Activated naive CD4-positive, alpha-beta T cell treated with anti-CD3 and anti-CD28 coated beads, Interleukin-2, amount 10 ng/mL, durations not matched to agents 7 days and 5 days (primary cell): ENCODE results near the gene DMWD.

Source experiments
- CTCF ChIA-PET: fragments of 350-600 bp; sonication (Branson Sonifier 250); formaldehyde crosslinking; loops from one replicate; lab custom pipeline; 2021; ENCODE audit warnings: antibody characterized with exemption; lab: Charles Lee
- DNase-seq: peaks from one replicate; pipeline ENCODE4 v3.0.0-alpha.2; 2020
- H3K27ac Mint-ChIP-seq: one replicate; pipeline ENCODE4 v1.8.0; 2021; ENCODE audit warnings: mild to moderate bottlenecking, moderate library complexity, mixed read lengths
- H3K27me3 Mint-ChIP-seq: one replicate; pipeline ENCODE4 v1.8.0; 2021; ENCODE audit warnings: mild to moderate bottlenecking, mixed read lengths
- H3K36me3 Mint-ChIP-seq: one replicate; pipeline ENCODE4 v1.8.0; 2021; ENCODE audit warnings: mixed read lengths
- H3K4me1 Mint-ChIP-seq: one replicate; pipeline ENCODE4 v1.8.0; 2021; ENCODE audit warnings: mixed read lengths
- H3K4me3 Mint-ChIP-seq: one replicate; pipeline ENCODE4 v1.8.0; 2021; ENCODE audit warnings: mild to moderate bottlenecking, moderate library complexity, mixed read lengths
- H3K9me3 Mint-ChIP-seq: one replicate; pipeline ENCODE4 v1.8.0; 2021; ENCODE audit warnings: mixed read lengths

The DMWD gene

DNA sequence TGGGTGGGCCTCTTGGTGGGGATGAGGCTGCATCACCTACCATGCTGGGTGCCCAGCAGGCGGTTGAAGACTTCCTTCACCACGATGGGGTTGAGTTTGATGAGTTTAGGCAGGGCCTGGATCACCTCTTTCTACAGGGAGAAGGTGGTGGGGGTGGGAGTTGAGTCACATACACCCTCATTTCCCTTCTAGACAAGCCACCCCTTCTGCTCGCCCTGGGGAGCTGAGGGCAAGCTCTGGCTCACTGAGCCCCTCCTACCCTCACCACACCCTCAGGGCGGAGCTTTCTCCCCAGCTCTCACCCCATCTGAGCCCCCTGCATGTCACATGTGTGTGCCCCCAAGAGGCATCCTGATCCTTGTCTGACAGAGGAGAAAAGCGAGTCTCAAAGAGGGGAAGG is 30.1 kb upstream of the DMWD start:
- H3K27ac Mint-ChIP-seq = no peak overlapping the region
- H3K36me3 Mint-ChIP-seq = peaks cover 25% of the 10 kb centered on the region
- CTCF ChIA-PET = interaction anchor here (1.4 kb wide), 1 partner anchor 9 kb away, joined by 4 read pairs; no protein-coding TSS in a partner anchor

DNA sequence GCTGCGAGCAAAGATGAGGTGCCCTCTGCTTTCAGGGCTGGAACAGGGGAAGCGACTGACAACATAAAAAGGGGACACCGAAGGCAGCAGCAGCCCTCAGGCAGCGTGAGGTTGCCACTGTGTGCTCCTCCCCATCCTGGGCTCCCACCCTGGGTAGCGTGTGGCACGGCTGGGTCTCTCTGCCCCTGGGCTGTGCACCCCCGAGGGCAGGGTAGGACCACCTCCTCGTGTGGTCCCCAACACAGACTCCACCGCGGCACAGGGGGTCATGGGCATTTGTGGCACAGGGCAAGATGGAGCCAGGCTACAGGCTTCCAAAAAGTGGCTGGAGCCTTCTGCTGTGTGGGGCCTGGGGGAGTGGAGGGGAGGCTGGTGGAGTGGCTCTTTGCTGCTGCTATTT is 28.9 kb upstream of the DMWD start:
- no peak for DNase-seq
- CTCF ChIA-PET = interaction anchor here (1.8 kb wide), 1 partner anchor 22 kb away, joined by 5 read pairs; no protein-coding TSS in a partner anchor
- H3K27ac Mint-ChIP-seq = peak overlapping the region; percentile 76
- peaks cover 21% of the 10 kb centered on the region for H3K36me3 Mint-ChIP-seq
- peaks cover 9% of the 10 kb centered on the region for H3K4me1 Mint-ChIP-seq
- no peaks in the 10 kb centered on the region for H3K9me3 Mint-ChIP-seq
- H3K27me3 Mint-ChIP-seq = peaks cover 4% of the 10 kb centered on the region
- no peak overlapping the region for H3K4me3 Mint-ChIP-seq

More for the DNA sequence above, 30.1 kb upstream of the DMWD start:
- no peak overlapping the region for H3K4me3 Mint-ChIP-seq
- H3K4me1 Mint-ChIP-seq = peaks cover 6% of the 10 kb centered on the region
- DNase-seq = no peak
- no peaks in the 10 kb centered on the region for H3K9me3 Mint-ChIP-seq
- H3K27me3 Mint-ChIP-seq = no peaks in the 10 kb centered on the region

DNA sequence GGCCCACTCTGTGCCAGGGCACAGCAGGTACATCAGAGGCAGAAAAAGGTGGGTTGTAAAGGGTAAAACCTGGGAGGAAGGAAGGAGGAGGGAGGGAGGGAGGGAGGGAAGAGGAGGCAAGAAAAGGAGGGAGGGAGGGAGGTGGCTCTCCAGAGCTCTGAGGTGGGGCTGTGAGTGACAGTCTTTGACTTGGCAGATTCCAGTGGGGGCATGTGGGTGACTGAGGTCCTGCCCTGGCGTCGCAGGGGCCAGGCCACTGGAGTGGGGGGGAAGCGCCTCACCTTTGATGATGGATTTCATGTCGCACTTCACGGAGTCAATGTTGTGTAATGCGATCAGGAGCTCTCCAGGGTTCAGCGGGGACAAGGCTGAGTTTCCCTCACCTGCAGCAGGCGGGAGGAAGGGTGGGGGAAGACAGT is 28.5 kb upstream of the DMWD start:
- Mint-ChIP-seq H3K36me3 (peaks cover 19% of the 10 kb centered on the region), H3K27ac (peak overlapping the region; percentile 76), H3K27me3 (peaks cover 4% of the 10 kb centered on the region), H3K4me1 (peaks cover 9% of the 10 kb centered on the region), H3K9me3 (no peaks in the 10 kb centered on the region), H3K4me3 (no peak overlapping the region)
- CTCF ChIA-PET = interaction anchor here (1.8 kb wide), 1 partner anchor 22 kb away, joined by 5 read pairs; no protein-coding TSS in a partner anchor
- DNase-seq = no peak

DNA sequence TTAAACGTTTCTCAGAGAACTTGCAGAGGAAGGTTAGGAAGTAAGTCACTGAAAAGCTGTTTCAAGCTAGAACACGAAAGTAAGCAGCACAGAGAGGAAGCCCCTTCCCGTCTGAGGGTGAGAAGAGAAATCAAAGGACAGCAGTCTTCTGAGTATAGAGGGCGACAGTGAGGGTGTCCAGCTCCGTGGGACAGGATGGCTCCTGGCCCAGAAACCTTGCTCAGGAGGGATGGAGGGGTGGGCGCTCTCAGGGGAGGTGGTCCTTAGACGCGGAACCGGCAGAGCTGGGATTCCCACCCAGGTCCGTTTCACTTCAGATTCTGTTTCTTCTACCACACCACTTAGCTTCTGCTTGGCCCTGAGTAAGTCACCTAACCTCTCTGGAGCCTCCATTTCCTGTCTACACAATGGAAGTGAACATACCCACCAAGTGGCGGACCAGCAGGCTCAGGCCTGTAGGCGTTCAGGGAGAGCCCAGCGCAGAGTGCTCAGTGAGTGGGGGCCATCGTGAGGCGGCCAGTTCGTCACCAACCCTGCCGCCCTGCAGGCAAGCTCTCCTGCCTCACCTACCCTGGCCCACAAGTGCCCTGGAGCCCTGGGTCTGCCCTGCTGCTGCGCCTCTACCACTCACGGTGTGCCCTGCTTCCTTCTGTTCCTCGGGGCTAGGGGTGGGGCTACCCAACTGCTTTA is 27.9 kb upstream of the DMWD start:
- Mint-ChIP-seq H3K27ac (no peak overlapping the region), H3K9me3 (no peaks in the 10 kb centered on the region), H3K36me3 (peaks cover 17% of the 10 kb centered on the region), H3K4me1 (peaks cover 9% of the 10 kb centered on the region), H3K27me3 (peaks cover 7% of the 10 kb centered on the region), H3K4me3 (no peak overlapping the region)
- DNase-seq = no peak
- CTCF ChIA-PET = interaction anchor here (0.8 to 1.8 kb wide), 2 partner anchors 21 to 65 kb away, joined by 3 to 5 read pairs; partner anchors contain the start of gene IRF2BP1

DNA sequence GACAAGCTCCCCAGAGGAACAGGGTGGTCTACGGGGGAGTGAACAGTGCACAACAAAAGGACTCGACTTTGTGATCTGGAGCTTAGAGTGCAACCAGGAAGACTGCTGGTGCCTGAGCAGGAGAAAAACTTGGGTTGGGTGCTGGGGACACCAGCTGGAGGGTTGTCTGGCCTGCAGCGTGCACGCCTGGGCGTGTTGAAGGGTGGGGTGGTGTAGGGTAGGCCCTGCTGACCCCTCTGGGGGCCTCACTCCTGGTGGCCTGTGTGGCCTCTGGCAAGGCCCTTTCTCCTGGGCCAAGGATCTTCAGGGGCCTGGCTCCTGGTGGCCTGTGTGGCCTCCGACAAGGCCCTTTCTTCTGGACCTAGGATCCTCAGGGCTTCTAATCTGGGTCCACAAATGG is 27.1 kb upstream of the DMWD start:
- Mint-ChIP-seq H3K4me1 (peaks cover 9% of the 10 kb centered on the region), H3K9me3 (no peaks in the 10 kb centered on the region), H3K27me3 (peaks cover 13% of the 10 kb centered on the region), H3K4me3 (no peak overlapping the region), H3K27ac (peak overlapping the region; percentile 75), H3K36me3 (peaks cover 17% of the 10 kb centered on the region)
- CTCF ChIA-PET = interaction anchor here (0.8 to 3.6 kb wide), 3 partner anchors 11 to 66 kb away, joined by 3 to 23 read pairs (median 5); partner anchors contain the start of gene IRF2BP1
- DNase-seq = no peak

DNA sequence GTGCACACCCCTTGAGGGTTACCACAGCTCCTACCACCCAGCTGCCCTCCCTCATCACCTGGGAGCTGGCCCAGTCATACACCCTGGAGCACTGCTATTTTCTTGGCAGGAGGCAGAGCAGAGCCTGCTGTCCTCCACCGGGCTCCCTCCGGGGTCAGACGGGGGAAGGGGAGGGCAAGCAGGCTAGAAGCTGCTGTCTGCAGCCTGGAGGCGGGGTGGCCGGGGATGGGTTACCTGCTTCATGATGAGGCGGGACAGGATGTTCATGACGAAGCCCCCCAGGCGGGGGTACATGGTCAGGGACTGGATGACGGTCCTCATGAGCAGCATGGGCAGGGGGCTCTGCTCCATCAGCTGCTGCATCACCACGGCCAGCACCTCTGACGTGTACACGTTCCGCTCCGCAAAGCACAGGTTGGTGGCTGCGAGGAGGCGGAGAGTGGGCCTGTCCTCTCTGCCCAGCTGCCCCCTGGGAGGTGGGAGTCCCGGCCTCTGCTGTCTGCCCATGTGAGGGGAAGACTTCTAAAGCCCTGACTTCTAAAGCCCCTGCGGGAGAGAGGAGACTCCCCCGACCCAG is 25.2 kb upstream of the DMWD start:
- no peak for DNase-seq

DNA sequence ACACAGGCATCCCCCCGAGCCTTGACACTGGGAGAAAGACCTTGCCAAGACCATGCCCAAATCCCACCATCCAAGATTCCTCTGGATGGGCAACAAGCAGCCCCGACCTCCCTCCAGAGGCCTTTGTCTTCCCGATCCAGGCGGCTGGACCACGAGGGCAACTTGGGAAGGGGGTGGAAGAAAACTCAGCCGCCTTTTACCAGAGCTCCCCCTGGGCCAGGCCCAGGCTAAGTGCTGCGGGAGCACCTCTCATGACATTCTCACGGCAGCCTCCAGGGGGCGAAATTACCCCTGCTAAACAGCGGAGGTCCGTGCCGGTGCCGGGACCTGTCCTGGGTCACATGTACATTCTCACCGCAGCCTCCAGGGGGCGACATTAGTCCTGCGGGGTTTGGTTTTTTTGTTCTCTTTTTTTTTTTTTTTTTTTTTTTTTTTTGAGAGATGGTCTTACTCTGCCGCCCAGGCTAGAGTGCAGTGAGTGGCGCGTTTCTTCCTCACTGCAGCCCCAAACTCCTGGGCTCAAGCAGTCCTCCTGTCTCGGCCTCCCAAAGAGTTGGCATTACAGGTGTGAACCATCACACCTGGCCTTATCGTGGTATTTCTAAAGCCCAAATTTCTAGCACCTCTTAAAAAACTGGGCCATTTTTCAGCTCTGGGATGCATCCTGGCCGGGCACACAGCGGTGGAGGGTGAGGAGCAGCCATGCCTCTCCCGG is 24.5 kb upstream of the DMWD start:
- Mint-ChIP-seq H3K27me3 (peaks cover 19% of the 10 kb centered on the region), H3K4me3 (no peak overlapping the region), H3K9me3 (no peaks in the 10 kb centered on the region), H3K27ac (peak overlapping the region; percentile 78), H3K4me1 (peaks cover 3% of the 10 kb centered on the region), H3K36me3 (peaks cover 6% of the 10 kb centered on the region)
- peak; percentile 98 for DNase-seq
- CTCF ChIA-PET = interaction anchor here (0.5 to 3.6 kb wide), 24 partner anchors 9 to 271 kb away, joined by 3 to 23 read pairs (median 4); partner anchors contain the start of genes MYPOP, SIX5 and SYMPK

More for the DNA sequence above, 25.2 kb upstream of the DMWD start:
- Mint-ChIP-seq H3K4me3 (no peak overlapping the region), H3K9me3 (no peaks in the 10 kb centered on the region), H3K36me3 (peaks cover 6% of the 10 kb centered on the region), H3K27ac (no peak overlapping the region), H3K4me1 (peaks cover 3% of the 10 kb centered on the region), H3K27me3 (peaks cover 19% of the 10 kb centered on the region)
- CTCF ChIA-PET = interaction anchor here (0.7 to 3.6 kb wide), 11 partner anchors 9 to 271 kb away, joined by 3 to 23 read pairs (median 7); partner anchors contain the start of genes MYPOP, SIX5 and SYMPK

DNA sequence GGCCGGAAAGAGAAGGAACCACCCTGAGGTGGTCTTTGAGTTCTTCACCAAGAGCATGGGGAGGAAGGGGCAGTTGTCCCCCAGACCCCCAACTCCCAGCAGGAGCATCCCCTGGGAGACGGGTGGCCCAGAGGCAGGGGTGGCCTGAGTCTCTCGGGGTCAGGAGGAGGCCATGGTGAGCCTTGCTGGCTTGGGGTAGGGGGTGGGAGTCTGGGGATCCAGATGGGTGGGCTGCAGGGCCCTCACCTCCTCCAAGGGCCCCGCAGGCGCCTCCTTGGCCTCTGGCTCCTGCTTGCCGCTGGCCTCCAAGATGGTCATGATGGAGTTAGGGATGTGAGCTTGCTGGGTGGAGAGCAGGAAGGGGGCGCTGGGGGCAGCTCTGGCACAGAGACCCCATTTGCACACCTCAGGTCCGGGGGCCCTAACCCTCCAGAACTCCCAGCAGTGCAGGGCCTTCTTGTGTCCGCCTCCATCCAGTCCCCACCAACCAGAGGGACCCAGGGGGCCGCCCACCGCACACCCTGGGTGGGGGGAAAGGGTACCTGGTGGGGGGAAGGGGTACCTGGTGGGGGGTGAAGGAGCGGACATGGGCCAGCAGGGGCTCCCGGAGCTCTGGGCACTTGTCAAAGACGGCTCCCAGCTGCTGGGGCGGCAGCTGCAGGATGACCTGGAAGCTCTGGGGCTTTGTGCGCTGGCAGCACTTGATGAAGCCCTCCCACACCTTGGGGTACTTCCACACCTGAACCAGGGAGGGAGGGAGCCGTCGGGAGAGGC is 23.8 kb upstream of the DMWD start:
- H3K27me3 Mint-ChIP-seq = peaks cover 19% of the 10 kb centered on the region
- no peaks in the 10 kb centered on the region for H3K9me3 Mint-ChIP-seq
- peaks cover 6% of the 10 kb centered on the region for H3K36me3 Mint-ChIP-seq
- no peak overlapping the region for H3K4me3 Mint-ChIP-seq
- CTCF ChIA-PET = interaction anchor here (0.5 to 3.6 kb wide), 23 partner anchors 8 to 201 kb away, joined by 3 to 23 read pairs (median 4); partner anchors contain the start of genes MYPOP, SIX5 and SYMPK
- no peak for DNase-seq
- H3K4me1 Mint-ChIP-seq = peaks cover 3% of the 10 kb centered on the region
- peak overlapping the region; percentile 78 for H3K27ac Mint-ChIP-seq

DNA sequence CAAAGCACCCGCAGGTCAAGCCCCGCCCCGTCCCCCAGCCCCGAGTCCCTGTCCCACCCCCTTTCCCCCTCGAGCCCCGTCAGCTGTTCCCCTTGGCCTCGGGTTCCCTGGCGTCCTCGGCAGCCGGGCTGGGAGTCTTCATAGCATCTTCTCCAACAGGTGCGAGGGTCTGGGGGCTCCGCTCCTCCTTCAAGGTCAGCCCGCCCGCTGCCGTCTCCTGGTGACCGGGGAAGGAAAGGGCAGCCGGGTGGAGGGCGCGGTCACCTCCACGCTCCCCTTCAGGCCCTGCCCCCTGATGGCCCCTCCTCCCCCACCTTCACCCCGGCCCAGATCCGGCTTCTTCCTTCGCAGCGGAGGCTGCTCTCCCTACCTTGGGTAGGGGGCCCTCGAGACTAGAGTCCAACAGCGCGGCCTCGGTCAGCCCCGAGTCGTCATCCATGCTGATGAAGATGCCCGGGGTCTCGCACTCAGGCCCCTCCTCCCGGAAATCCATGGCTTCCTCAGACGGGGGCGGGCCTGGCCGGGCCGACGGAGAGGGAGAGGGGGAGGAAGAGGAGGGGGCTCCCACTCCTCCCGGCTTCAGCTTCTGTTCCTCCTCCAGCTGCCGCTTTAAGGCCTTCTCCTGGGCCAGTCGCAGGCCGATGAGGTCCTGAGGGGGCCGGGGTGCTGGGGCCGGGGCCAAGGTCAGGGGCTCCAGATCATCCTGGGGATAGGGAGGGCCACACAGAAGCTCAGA is 23.0 kb upstream of the DMWD start:
- Mint-ChIP-seq H3K4me3 (no peak overlapping the region), H3K27ac (no peak overlapping the region), H3K27me3 (peaks cover 19% of the 10 kb centered on the region), H3K36me3 (peaks cover 3% of the 10 kb centered on the region), H3K4me1 (peaks cover 3% of the 10 kb centered on the region), H3K9me3 (no peaks in the 10 kb centered on the region)
- no peak for DNase-seq
- CTCF ChIA-PET = interaction anchor here (2.2 kb wide), 1 partner anchor 46 kb away, joined by 12 read pairs; the partner anchor contains the start of gene SIX5

DNA sequence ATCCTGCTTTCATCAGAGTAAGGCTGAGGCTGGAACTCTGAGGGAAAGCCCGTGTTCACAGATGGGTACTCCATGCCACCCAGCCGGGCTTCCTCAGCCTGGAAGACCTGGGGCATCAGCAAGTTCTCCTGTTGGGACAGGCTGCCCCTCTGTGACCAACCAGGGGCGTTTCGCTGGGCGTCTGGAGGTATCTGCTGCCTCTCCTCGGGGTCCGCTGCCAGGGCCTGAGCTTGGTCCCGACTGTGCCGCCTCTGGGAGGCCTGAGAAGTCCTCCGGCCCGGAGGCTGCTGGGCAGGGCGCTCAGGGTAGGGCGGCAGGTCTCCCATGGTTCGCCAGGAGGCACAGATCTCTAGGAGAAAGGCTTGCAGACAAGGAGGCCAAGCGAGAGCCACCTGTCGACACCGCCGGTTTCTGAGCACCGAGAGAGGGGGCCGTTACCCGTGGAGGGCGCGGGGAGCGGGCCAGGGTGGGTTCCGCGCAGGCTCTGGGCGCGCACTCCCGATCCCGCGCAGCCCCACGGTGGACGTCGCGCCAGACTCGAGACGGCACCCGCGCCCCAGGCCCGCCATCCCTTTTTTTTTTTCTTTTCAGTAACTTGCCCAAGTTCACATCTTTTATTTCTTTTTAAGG is 22.3 kb upstream of the DMWD start, which contains the start of gene RSPH6A:
Gene RSPH6A, minus strand, starts transcription at position 458 of the 630 bp plus-strand sequence. Its CDS starts 132 bp downstream, at position 326.
- H3K27me3 Mint-ChIP-seq = peaks cover 19% of the 10 kb centered on the region
- H3K27ac Mint-ChIP-seq = no peak within 1 kb of the TSS
- no peak for DNase-seq
- CTCF ChIA-PET = interaction anchor here (1.5 to 2.8 kb wide), 3 partner anchors 8 to 46 kb away, joined by 4 to 8 read pairs (median 8); partner anchors contain the start of gene SIX5
- no peak within 1 kb of the TSS for H3K4me3 Mint-ChIP-seq
- peaks cover 2% of the 10 kb centered on the region for H3K36me3 Mint-ChIP-seq
- peaks cover 8% of the 10 kb centered on the region for H3K4me1 Mint-ChIP-seq
- H3K9me3 Mint-ChIP-seq = no peaks in the 10 kb centered on the region

DNA sequence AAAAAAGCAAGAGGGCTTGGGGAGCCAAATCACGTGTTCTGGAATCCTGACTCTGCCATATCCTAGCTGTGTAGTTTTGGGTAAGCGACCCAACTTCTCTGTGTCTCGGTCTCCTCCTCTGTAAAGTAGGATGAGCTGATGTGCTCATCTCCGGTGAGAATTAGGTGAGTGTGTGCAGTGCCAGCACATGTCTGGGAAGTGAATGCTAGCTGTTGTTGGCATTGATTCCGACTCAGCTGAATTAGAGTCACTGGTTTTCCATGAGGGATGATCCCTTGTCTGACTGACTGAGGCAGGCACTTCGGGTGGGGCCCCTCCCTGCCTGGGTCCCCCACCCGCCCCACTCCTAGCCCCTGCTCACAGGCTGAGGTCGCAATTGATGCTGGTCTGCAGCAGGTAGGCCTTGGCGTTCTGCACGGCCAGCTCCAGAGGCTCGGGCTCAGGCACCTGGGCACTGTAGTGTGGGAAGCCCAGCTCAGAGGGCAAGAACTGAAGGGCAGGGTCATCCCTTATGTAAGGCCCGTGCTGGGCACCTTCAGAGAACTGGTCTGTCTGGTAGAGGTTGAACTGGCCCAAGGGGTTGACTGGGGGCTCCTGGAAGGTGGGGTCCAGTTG is 21.6 kb upstream of the DMWD start:
- Mint-ChIP-seq H3K36me3 (peaks cover 2% of the 10 kb centered on the region), H3K27ac (no peak overlapping the region), H3K27me3 (peaks cover 19% of the 10 kb centered on the region), H3K4me1 (peaks cover 15% of the 10 kb centered on the region), H3K9me3 (no peaks in the 10 kb centered on the region), H3K4me3 (no peak overlapping the region)
- no peak for DNase-seq
- CTCF ChIA-PET = interaction anchor here (0.7 to 2.8 kb wide), 6 partner anchors 9 to 264 kb away, joined by 3 to 8 read pairs (median 4); partner anchors contain the start of gene SIX5

DNA sequence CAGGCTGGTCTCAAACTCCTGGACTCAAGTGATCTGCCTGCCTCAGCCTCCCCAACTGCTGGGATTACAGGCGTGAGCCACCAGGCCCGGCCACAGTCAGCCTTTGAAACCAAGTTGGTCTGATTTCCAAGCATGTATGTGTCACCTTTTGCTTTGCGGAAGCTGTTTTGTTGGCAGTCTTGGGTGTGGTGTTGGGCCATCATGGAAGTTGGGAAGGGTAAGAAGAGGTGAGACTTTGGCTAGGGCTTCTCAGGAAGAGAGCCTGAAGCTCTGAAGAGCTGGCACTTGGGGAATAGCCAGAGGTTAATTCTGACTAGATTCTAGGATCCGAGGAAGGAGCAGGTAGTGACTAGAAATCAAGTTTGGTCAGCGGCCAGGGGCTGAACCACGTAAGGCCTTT is 19.7 kb upstream of the DMWD start:
- no peak for DNase-seq
- peaks cover 2% of the 10 kb centered on the region for H3K36me3 Mint-ChIP-seq
- no peaks in the 10 kb centered on the region for H3K9me3 Mint-ChIP-seq
- H3K27ac Mint-ChIP-seq = no peak overlapping the region
- peaks cover 19% of the 10 kb centered on the region for H3K27me3 Mint-ChIP-seq
- peaks cover 16% of the 10 kb centered on the region for H3K4me1 Mint-ChIP-seq
- CTCF ChIA-PET = interaction anchor here (1.1 to 2.8 kb wide), 2 partner anchors 43 to 51 kb away, joined by 3 to 8 read pairs; partner anchors contain the start of genes SIX5 and SYMPK
- H3K4me3 Mint-ChIP-seq = no peak overlapping the region
